IPS-18a (cell line): ENCODE data around the gene SPCS2.
A peak's percentile ranks its signal among the peaks of the same experiment; 100 is the strongest.
"Not testable (repeated sequence)": the region's sequence is repeated elsewhere in the genome, so short reads cannot be mapped to it uniquely, and the experiment has no call there.

Source experiments
- H3K27ac ChIP-seq: one replicate; pipeline ENCODE4 v1.5.1; 2013; ENCODE audit warnings: low read length
- H3K27me3 ChIP-seq: one replicate; pipeline ENCODE4 v1.6.1; 2013; ENCODE audit warnings: mild to moderate bottlenecking, low read length; ENCODE audit not compliant: control insufficient read depth, insufficient read depth
- H3K36me3 ChIP-seq: one replicate; pipeline ENCODE4 v1.6.1; 2013; ENCODE audit warnings: low read depth, low read length; ENCODE audit not compliant: control insufficient read depth
- H3K4me1 ChIP-seq: one replicate; pipeline ENCODE4 v1.6.1; 2013; ENCODE audit warnings: low read depth, low read length; ENCODE audit not compliant: control insufficient read depth
- H3K4me3 ChIP-seq: one replicate; pipeline ENCODE4 v1.5.1; 2013; ENCODE audit warnings: low read length
- H3K9ac ChIP-seq: one replicate; pipeline ENCODE4 v1.6.1; 2013; ENCODE audit warnings: mild to moderate bottlenecking, low read length, moderate library complexity
- H3K9me3 ChIP-seq: one replicate; pipeline ENCODE4 v1.6.1; 2013; ENCODE audit warnings: low read depth, low read length; ENCODE audit not compliant: control insufficient read depth

Gene SPCS2

GRCh38 chr11:74984070-74984469 is 35.0 kb downstream of the SPCS2 start:
- H3K9ac ChIP-seq = no peak overlapping the region
- no peaks in the 10 kb centered on the region for H3K4me1 ChIP-seq
- no peaks in the 10 kb centered on the region for H3K36me3 ChIP-seq
- H3K27me3 ChIP-seq = no peaks in the 10 kb centered on the region
- no peak overlapping the region for H3K4me3 ChIP-seq
- no peak overlapping the region for H3K27ac ChIP-seq
- no peaks in the 10 kb centered on the region for H3K9me3 ChIP-seq

GRCh38 chr11:74984730-74985129 is 35.7 kb downstream of the SPCS2 start:
- Histone ChIP-seq H3K36me3 (no peaks in the 10 kb centered on the region), H3K4me3 (no peak overlapping the region), H3K9me3 (no peaks in the 10 kb centered on the region), H3K27me3 (no peaks in the 10 kb centered on the region), H3K4me1 (no peaks in the 10 kb centered on the region), H3K9ac (no peak overlapping the region), H3K27ac (no peak overlapping the region)

DNA sequence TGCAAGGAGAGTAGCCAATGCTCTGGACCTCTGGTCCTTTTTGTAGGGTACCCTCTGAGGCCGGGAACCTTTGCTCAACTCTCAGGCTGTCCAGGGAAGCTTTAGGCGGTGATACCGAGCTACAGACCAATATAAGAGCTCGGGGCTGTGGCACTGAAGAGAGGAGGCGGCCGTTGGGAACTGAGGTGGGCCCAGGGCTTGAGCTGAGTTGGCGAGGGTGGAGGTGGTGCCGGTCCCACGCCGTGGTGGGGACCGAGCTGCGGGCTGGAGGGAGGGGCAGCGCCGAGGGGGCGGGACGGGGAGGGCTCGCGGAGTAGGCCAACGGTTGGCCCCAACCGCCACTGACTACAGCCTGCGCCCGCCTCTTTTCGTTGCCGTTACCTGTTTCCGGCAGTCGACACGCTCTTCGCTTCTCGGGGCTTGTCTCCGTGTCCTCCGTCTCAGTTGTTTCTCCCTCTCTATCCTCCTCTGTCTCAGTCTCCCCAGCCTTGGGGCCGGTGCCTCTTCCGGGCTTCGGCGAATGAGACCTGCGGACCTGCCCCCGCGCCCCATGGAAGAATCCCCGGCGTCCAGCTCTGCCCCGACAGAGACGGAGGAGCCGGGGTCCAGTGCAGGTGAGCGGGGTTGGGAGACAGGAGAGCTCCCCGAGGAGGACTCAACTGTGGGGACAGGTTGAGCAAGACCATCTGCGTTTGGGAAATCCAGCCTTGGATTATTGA is 39.6 kb downstream of the SPCS2 start, which contains the start of gene NEU3:
Gene NEU3 (plus strand): TSS at position 393 of the 719 bp plus-strand sequence. CDS start 128 bp downstream, at position 521.
- Histone ChIP-seq H3K4me3 (peak within 1 kb of the TSS; percentile 87), H3K9me3 (no peaks in the 10 kb centered on the region), H3K27ac (peak within 1 kb of the TSS; percentile 64), H3K27me3 (no peaks in the 10 kb centered on the region), H3K9ac (peak within 1 kb of the TSS; percentile 75), H3K4me1 (no peaks in the 10 kb centered on the region), H3K36me3 (no peaks in the 10 kb centered on the region)

DNA sequence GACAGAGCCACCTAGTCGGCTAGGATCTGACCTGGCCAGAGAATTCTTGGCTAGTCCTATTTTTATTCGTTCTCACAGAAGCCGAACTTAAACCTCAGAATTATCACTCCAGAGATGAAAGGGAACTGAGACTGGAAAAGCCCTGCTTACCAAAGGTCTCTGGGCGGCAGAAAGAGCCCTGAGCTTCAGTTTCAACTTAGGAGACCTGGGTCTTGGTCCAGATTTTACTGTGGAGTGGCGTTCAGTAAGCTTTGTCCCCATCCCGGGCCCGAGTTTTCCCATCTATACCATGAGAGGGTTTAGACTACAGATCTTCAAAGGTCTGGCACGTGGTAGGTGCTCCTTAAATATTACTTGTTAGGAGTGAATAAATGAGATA is 40.2 kb downstream of the SPCS2 start:
- peak overlapping the region; percentile 75 for H3K9ac ChIP-seq
- peaks cover under 1% of the 10 kb centered on the region for H3K36me3 ChIP-seq
- H3K27ac ChIP-seq = no peak overlapping the region
- H3K4me1 ChIP-seq = no peaks in the 10 kb centered on the region
- peak overlapping the region; percentile 87 for H3K4me3 ChIP-seq
- no peaks in the 10 kb centered on the region for H3K9me3 ChIP-seq
- H3K27me3 ChIP-seq = no peaks in the 10 kb centered on the region

- not testable (repeated sequence) for H3K4me3 ChIP-seq, H3K9ac ChIP-seq, H3K27ac ChIP-seq, H3K27me3 ChIP-seq, H3K4me1 ChIP-seq, H3K9me3 ChIP-seq, H3K36me3 ChIP-seq
These were observed 41.1 kb downstream of the SPCS2 start for GRCh38 chr11:74990150-74990549.

DNA sequence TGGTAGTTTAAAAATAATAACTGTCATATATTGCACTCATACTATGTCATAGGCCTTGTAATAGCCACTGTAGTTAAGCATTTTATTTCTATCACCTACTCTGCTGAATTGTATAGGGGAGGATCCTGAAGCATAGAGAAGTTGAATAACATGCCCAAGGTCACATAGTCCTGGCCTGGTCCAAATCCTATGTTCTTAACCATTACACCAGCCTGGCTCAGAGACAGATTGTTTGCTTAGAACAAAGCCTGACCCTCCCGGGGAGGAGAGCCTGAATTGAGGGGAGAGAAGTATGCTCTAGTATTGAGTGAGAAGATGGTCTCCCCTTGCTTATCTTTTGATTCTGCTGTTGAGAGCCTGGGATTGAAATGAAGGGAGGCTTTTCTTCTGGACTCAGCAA is 41.9 kb downstream of the SPCS2 start:
- no peaks in the 10 kb centered on the region for H3K27me3 ChIP-seq
- peaks cover 13% of the 10 kb centered on the region for H3K36me3 ChIP-seq
- no peak overlapping the region for H3K9ac ChIP-seq
- no peaks in the 10 kb centered on the region for H3K9me3 ChIP-seq
- no peaks in the 10 kb centered on the region for H3K4me1 ChIP-seq
- no peak overlapping the region for H3K4me3 ChIP-seq
- no peak overlapping the region for H3K27ac ChIP-seq

DNA sequence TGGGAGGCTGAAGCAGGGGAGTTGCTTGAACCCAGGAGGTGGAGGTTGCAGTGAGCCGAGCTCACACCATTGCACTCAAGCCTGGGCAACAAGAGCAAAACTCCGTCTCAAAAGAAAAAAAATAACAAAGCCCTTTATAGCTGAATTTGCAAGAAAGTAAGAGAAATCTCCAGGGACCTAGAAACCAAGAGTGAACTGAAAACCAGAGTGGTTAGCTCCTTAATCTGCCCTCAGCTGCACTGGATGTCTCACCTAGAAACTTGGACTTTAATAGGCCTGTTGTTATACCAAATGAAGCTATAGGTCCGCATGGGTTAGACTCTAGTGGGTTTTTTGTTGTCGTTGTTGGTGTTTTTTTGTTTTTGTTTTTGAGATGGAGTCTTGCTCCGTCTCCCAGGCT is 43.8 kb downstream of the SPCS2 start:
- H3K27me3 ChIP-seq = no peaks in the 10 kb centered on the region
- no peak overlapping the region for H3K27ac ChIP-seq
- no peak overlapping the region for H3K9ac ChIP-seq
- H3K9me3 ChIP-seq = no peaks in the 10 kb centered on the region
- H3K4me3 ChIP-seq = no peak overlapping the region
- H3K36me3 ChIP-seq = peaks cover 13% of the 10 kb centered on the region
- H3K4me1 ChIP-seq = no peaks in the 10 kb centered on the region

- H3K9ac ChIP-seq = no peak overlapping the region
- H3K36me3 ChIP-seq = peaks cover 7% of the 10 kb centered on the region
- H3K4me3 ChIP-seq = no peak overlapping the region
- H3K27me3 ChIP-seq = no peaks in the 10 kb centered on the region
- H3K9me3 ChIP-seq = no peaks in the 10 kb centered on the region
- no peaks in the 10 kb centered on the region for H3K4me1 ChIP-seq
- no peak overlapping the region for H3K27ac ChIP-seq
These were observed 51.9 kb downstream of the SPCS2 start for GRCh38 chr11:75000975-75001354.

GRCh38 chr11:75001686-75002085 is 52.6 kb downstream of the SPCS2 start:
- H3K9ac ChIP-seq = no peak overlapping the region
- H3K27ac ChIP-seq = no peak overlapping the region
- H3K27me3 ChIP-seq = no peaks in the 10 kb centered on the region
- H3K4me1 ChIP-seq = no peaks in the 10 kb centered on the region
- no peaks in the 10 kb centered on the region for H3K9me3 ChIP-seq
- H3K36me3 ChIP-seq = peaks cover 14% of the 10 kb centered on the region
- no peak overlapping the region for H3K4me3 ChIP-seq

GRCh38 chr11:75002516-75002915 is 53.5 kb downstream of the SPCS2 start:
- Histone ChIP-seq H3K9ac (no peak overlapping the region), H3K9me3 (no peaks in the 10 kb centered on the region), H3K36me3 (peaks cover 17% of the 10 kb centered on the region), H3K27ac (no peak overlapping the region), H3K4me3 (no peak overlapping the region), H3K4me1 (no peaks in the 10 kb centered on the region), H3K27me3 (no peaks in the 10 kb centered on the region)

- Histone ChIP-seq H3K27ac (no peak overlapping the region), H3K4me1 (no peaks in the 10 kb centered on the region), H3K4me3 (no peak overlapping the region), H3K36me3 (peaks cover 21% of the 10 kb centered on the region), H3K27me3 (no peaks in the 10 kb centered on the region), H3K9ac (no peak overlapping the region), H3K9me3 (no peaks in the 10 kb centered on the region)
These were observed 55.1 kb downstream of the SPCS2 start for GRCh38 chr11:75004215-75004614.

GRCh38 chr11:75011357-75011756 is 62.3 kb downstream of the SPCS2 start:
- Histone ChIP-seq H3K36me3 (peaks cover 18% of the 10 kb centered on the region), H3K9ac (no peak overlapping the region), H3K4me1 (no peaks in the 10 kb centered on the region), H3K4me3 (no peak overlapping the region), H3K9me3 (no peaks in the 10 kb centered on the region), H3K27ac (no peak overlapping the region), H3K27me3 (no peaks in the 10 kb centered on the region)
